Mesenteric fat pad (tissue), 1 donor: ENCODE measurements around the gene PLG. TPM values are rescaled to one million over a fixed set of nuclear protein-coding genes. Genes with fewer than 3 reads are reported as not detected.

Source experiments
- total RNA-seq: library from RNA; stranded (reverse); fragmentation: NEBNext Ultra II Directional; extraction: Animal tissue kit (Norgen Biotek cat#: 25700); gene quantifications from one replicate; pipeline ENCODE4 v1.2.1, GENCODE V29; 2021
- donor health status: DM: yes; HTN: yes; CAD: no.

Gene PLG
- total RNA-seq, 1 donor from 2014 or later: not detected

Other genes starting within 250 kb of the PLG start
- not detected for gene LPA, start 38.0 kb upstream of the PLG start, total RNA-seq